HG03280 (cell line): Measurements from ENCODE around the gene EPHA6.
"Not testable (repeated sequence)": the region's sequence is repeated elsewhere in the genome, so short reads cannot be mapped to it uniquely, and the experiment has no call there.

Experiments
- ATAC-seq: cut with Tn5 transposase; IDR thresholded peaks from one replicate; pipeline ENCODE4 v1.9.1; 2021; ENCODE audit warnings: mild to moderate bottlenecking, moderate library complexity; ENCODE audit not compliant: unreplicated experiment

EPHA6 gene

DNA sequence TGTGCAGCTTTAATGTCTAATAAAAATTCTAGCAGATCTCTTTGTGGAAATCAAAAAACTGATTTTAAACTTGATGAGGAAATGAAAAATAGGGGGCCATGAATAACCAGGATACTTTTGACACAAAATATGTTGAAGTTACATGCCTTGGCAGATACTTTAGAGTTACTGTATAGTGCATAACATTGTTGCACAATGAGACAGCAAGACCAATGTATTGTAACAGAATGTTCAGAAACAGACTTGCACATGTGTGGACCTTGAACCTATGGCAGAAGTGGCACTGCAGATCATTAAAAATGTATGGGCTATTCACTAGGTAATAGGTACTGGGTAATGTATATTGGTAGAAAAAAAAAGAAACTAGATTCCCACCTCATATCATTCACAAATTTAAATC, 607.2 kb downstream of the EPHA6 start:
- no peak for ATAC-seq

DNA sequence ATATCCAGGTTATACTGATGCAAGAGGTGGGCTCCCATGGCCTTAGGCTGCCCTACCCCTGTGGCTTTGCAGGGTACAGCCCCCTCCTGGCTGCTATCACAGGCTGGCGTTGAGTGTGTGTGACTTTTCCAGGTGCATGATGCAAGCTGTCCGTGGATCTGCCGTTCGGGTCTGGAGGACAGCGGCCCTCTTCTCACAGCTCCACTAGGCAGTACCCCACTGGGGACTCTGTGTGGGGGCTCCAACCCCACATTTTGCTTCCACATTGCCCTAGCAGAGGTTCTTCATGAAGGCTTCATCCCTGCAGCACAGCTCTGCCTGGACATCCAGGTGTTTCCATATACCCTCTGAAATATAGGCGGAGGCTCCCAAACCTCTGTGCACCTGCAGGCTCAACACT, 610.6 kb downstream of the EPHA6 start:
- no peak for ATAC-seq

DNA sequence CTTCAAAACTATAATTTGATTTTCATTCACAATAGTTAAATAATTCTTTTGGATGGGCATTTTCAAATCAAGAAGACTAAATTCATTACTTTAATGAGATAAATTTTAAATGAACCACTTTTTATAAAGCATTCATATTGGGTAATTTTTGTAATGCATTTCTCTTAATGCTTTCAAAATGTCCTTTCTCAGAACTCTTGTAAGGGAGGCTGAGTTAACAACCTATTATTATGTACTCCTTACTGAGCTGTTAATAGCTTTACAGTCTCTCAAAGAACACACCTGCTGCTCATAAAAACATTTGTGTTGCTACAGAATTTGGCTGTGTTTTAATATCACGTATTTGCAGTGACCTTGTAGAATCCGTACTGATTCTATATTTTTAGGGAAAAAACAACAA, 616.2 kb downstream of the EPHA6 start:
- ATAC-seq = no peak

DNA sequence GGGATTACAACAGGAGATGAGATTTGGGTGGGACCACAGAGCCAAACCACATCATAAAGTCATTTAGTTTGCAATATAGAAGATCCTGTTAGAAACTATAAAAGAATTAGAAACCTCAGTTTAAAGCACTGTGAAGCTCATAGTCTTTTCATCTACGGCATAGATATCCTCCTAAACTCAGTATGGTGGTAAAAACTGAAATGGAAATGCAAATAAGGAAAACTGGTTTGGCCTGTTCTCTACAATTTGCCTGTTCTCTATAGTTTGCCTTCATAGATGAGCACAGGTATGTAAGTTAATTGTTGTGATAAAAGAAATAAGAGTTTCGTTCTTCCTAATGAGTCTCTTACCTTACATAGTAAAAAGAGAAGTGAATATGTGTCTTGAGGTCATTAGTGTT, 618.5 kb downstream of the EPHA6 start:
- no peak for ATAC-seq

DNA sequence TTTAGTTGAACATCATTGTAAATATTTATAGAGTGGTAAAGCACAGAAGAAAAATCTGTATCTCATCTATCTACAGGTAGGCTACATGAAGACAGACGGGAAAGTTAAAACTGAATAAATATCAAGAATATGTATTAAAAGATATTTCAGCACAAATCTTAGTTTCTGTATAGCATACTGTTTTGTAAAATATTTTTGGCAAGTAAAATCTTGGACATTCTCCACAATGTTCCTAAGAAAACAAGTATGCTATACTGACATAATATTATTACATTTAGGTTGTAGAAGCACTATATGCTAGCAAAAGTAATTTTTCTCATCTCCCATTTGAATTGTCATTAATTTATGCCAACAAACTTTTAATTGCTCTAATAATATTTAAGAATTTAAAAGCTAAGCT, 623.7 kb downstream of the EPHA6 start:
- ATAC-seq = no peak

DNA sequence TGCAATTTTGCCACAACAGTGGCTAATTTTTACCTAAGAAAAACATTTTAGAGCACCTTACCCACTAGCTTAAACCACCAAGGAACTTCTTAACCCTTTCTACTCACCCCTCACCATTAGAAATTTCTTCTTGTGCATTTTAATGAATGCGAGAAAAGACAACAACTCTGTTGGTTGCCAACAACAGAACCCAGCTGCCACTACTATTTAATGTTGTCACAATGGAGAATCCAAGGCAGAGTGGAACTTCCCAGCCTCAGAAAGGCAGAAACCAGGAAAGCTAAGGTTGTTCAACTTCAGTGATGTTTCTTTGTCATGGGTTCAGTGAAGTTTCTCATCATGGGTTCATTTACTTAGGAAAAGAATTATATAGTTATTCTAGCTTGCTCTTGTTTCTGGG, 625.0 kb downstream of the EPHA6 start:
- ATAC-seq = no peak

DNA sequence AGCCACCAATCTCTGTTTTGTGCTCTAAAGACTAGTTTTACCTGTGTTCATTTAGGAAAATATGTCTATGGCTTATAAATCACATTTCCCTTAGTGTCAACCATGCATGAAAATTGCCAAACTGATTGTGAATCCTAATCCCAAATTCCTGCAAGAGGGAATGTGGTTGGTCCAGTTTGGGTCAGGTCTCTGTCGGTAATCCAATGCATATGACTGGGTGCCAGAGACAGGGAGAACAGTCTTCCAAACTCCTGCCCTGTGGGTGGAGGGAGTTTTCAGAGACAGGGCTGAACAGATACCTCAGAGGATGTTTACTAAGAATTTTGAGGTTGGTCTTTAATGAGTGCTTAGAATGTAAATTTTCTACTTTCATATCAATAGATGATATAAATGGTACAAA, 649.6 kb downstream of the EPHA6 start:
- no peak for ATAC-seq

DNA sequence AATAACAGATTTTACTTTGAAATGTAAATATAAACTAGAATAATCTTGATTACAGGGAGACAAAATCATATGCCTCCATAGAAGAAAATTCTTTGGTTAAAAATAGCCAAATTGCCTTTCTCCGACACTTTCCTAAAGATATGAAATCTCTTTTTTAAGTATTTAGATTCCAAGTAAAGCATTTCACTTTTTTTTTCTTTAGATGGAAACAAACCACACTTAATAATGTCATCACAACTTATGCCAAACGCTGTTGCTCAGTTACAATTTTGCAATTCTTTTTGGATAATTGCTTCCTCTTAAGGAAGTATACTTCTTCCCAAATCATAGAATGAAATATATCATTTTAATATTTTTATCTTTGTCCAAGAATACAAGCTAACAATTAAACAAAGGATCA, 656.1 kb downstream of the EPHA6 start:
- ATAC-seq = no peak

DNA sequence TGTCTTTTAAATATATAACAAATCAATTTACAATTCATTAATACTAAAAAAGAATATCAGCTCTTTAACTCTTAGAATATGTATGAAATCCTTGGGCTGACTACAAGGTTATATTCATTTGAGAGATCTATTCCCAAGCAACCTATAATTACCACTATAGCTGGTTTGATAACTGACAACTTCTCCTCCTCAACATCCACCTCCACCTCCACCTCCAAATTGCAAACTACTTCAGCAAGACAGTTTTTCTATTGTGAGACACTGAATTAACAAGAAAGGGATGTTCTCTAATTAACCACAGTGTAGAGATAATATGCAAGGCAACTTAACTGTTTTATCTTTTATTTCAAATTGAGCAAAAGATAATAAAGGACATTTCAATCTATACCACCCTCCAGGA, 665.3 kb downstream of the EPHA6 start:
- no peak for ATAC-seq

DNA sequence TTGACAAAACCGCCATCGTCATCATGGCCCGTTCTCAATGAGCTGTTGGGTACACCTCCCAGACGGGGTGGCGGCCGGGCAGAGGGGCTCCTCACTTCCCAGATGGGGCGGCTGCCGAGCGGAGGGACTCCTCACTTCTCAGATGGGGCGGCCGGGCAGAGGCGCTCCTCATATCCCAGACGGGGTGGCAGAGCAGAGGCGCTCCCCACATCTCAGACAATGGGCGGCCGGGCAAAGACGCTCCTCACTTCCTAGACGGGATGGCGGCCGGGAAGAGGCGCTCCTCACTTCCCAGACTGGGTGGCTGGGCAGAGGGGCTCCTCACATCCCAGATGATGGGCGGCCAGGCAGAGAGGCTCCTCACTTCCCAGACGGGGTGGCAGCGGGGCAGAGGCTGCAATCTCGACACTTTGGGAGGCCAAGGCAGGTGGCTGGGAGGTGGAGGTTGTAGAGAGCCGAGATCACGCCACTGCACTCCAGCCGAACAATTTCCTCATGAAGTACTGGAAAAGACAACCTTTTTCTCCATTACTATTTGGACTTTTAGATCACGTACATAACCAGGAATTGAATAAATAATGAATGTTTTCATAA, 666.4 kb downstream of the EPHA6 start:
- not testable (repeated sequence) for ATAC-seq

DNA sequence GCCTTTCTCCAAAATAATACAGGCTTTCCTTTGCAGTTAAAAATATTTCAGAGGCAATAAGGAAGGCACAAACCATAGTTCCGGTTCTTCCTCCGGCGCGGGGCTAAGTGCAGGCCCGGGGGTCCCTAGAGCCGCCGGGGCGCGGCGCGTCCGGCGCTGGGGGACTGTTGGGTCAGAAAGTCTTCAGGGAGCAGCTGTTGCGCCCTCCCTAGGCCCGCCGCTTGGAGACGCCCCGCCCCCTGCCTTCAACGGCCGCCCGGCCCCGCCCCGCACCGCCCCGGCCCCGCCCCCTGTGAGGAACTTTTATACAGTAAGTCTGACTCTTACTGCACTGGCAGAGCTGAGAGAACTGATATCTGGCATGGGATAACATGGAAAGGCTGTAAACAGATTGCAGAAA, 667.0 kb downstream of the EPHA6 start:
- ATAC-seq = no peak

DNA sequence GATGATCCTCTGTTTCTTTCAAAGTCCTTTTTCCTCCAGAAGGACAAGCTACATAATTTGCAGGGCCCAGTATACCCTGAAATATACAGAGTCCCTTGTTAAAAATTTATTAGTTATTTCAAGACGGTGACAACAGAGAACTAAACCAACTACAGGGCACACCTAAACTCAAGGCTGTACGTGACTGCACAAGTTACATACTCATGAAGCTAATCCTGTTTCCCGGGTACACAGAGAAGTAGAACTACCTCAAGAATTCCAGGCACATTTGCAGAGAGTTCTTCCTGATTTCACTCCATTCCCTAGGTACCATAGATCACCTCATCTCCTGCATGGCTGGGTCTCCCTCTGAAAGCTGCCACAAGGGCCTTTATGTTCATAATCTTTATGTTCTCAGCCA, 670.8 kb downstream of the EPHA6 start:
- no peak for ATAC-seq

DNA sequence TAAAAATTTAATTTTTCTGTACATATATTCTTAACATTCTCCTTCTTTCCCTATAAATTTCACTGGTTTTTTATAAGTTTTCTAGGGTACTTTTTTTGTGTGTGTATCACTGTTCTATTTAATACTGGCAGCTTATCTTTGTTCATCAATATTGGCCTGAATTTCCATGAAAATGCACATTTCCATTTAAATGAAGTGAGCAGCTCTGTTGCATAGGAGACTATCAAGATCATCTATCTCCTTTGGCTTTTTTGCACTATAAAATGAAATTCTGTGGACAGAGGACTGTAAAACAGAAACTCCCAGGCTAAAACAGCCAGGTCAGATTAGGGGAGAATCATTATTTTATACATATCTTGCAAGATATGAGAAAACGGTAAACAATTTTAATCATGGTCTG, 673.2 kb downstream of the EPHA6 start:
- ATAC-seq = no peak

DNA sequence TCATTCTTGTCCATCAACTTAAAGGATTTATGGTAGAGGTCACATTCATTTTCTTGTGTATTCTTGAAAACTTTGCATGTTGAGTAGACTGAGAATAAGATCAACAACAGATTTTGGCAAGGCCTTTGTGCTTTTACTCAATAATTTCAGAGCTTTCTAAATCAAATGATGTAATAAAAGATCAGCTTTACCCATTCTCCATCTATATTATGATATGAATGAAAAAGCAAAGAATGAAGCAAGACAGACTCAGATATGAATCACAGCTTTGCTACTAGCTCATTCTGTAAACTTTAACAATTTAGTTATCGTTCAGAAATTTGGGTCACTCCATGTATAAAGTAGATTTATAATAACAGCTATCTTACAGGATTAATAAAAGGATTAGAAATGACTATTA, 674.3 kb downstream of the EPHA6 start:
- ATAC-seq = no peak

DNA sequence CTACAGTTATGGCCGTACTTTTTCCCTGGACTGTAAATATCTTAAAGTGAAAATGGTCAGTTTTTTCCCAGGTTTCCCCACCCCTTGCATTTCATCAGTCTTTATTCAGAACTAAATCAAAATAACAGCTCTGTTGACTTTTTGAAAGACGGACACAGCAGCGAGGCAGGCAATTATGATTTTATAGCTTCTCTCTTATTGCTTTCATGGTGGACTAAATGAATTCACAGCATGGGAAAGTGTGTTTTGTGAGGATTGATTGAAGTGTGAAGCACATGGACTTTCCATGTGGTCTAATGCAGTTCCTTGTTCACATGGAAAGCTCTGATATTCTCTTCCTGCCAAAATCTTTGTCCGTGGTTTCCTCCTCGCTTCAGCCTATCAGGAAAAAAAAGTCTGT, 681.5 kb downstream of the EPHA6 start:
- ATAC-seq = no peak

DNA sequence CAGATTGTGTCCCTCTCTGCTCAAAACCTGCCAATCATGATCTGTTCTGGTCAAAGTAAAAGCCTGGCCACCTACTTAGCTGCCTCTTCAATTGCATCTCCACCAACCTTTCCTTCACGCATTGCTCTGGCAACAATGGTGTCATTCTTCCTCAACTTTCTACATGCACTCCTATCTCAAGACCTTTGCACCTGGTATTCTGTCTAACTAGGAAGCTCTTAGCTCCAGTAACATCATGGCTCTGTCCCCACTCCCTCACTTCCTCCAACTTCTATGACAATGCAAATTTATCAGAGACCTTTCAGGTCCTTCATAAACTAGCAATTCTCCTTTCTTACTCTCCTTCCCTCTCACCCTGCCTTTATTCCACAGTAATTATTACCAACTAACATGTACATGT, 682.7 kb downstream of the EPHA6 start:
- ATAC-seq = no peak

DNA sequence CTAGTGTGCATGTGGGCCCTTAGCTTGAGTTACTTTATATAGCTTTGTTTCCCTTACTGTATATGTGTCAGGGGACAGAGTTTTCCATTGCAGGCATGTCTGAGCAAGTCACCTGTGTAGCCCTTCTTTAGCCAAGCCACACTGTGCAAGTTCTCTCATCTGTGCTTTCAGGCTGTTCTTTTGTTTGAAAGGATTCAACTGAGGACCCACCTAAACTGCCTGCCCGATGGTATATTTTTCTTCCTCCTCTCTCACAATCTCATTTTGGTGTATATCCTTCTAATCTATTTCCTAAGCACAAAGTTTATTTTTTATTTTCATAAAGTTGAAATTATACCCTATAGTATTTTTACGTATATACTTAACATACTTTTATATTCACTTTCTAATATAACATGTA, 690.1 kb downstream of the EPHA6 start:
- ATAC-seq = no peak

DNA sequence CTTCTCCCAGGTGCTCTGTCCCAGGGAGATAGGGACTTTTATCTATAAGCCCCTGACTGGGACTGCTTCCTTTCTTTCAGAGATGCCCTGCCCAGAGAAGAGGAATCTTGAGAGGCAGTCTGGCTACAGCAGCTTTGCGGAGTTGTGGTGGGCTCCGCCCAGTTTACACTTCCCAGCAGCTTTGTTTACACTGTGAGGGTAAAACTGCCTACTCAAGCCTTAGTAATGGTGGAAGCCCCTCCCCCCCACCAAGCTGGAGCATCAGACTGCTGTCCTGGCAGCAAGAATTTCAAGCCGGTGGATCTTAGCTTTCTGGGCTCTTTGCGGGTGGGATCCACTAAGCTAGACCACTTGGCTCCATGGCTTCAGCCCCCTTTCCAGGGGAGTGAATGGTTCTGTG, 696.4 kb downstream of the EPHA6 start:
- ATAC-seq = no peak

DNA sequence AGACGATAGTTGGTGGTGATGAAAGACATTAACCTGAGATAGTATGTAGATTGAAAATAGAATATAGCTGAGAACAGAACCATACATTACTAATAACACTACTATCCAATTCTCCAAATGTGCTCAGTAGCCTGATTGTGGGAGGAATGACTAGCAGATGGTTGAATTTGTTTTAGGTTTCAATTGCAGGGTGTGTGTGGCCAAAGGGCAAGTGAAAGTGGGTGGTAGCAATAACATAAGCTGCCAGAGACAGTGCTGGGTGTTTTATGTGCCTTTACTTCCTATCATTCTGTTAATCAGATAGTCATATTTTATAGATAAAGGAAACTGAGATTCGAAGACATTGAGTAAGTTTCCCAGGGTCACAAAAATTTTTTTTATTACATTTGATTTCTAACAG, 700.7 kb downstream of the EPHA6 start:
- ATAC-seq = no peak

DNA sequence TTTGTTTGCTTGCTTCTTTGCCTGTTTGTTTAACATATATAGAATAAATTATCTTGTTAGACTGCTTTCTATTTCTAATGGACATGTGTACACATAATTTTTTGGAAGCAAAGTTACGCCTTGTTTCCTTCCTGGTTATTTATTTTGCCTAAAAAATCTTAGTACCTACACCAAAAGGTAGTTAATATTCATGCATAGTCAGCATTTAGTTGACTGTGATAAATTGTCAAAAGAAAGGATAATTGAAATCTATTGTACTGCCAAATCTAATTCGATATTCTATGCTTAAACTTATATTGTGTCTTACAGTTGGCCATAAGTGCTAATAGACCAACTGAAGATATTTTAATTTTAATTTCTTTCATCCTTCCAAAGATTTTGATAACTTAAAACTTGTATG, 716.3 kb downstream of the EPHA6 start:
- no peak for ATAC-seq

DNA sequence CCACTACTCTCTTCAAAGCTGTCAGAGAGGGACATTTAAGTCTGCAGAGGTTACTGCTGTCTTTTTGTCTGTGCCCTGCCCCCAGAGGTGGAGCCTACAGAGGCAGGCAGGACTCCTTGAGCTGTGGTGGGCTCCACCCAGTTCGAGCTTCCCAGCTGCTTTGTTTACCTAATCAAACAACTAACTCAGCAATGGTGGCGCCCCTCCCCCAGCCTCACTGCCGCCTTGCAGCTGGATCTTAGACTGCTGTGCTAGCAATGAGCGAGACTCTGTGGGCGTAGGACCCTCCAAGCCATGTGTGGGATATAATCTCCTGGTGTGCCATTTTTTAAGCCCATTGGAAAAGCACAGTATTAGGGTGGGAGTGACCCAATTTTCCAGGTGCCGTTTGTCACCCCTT, 733.2 kb downstream of the EPHA6 start:
- not testable (repeated sequence) for ATAC-seq

DNA sequence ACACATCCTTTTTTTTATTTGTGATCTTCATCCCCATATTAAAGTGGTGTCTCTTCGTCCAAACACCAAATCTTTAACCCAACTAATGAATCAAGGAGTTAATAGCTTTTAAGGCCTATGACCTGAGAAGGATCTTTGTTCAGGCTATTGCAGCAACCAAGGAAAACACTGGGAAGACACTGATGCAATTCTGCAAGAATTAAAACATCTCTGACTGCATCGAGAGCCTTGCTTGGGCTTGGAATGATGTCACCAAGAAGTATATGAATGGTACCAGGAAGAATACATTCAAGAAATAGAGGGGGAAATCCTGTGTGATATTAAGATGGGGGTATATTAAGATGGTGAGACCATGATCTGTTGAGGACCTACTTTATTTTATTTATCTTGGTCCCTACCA, 736.0 kb downstream of the EPHA6 start:
- ATAC-seq = no peak

DNA sequence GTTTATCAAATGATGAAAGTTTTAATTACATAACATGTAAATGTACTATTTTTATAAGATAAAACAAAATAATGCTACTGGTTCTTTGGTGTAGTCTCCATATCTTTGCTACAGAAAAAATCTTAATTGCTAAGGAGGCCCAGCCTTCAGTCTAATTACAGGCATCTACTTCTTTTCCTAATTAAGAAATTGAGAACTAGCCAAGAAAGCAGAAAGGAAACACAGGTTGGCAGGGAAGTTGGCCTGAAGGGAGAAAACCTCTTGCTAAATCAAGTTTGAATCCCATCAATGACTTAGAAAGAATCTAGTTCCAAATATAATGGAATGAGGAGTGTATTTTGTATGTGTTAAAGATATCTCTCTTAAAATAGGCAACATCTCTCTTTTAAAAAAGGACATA, 737.8 kb downstream of the EPHA6 start:
- ATAC-seq = no peak

DNA sequence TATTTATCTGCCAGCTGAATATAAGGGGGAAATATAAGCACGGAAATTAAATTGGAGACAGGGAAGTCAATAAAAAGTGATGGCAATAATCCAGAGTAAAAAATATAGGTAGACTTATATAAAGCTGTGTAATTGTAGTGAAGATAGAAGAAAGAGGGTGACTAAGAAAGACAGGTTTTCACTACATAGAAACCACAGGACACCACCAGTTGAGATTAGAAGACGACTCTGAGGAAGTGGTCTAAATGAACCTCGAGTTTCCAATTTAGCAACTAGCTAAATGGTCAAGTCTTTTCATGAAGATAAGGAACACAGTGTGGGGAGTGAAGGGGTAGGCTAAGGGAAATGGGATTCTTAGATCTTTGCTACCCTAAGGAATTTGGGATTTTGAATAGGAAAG, 761.3 kb downstream of the EPHA6 start:
- ATAC-seq = no peak
